Loucy (cell line): ENCODE results near the gene CD44.

Source experiments
- H2AFZ ChIP-seq: fragments of 200-600 bp; sonication (generic); 2 replicates; pipeline ENCODE4 v1.6.0; 2016; ENCODE audit warnings: antibody characterized with exemption, mild to moderate bottlenecking, low read length, moderate library complexity
- H3F3A ChIP-seq: fragments of 200-600 bp; 2 replicates; pipeline ENCODE4 v1.6.0; 2016; ENCODE audit warnings: antibody characterized with exemption, low read depth, mild to moderate bottlenecking
- H3K27me3 ChIP-seq: fragments of 200-600 bp; sonication (generic); 2 replicates; pipeline ENCODE4 v1.6.1; 2014; ENCODE audit warnings: low read length, mild to moderate bottlenecking; ENCODE audit not compliant: insufficient read depth, poor library complexity, severe bottlenecking
- H3K36me3 ChIP-seq: fragments of 200-600 bp; sonication (generic); 2 replicates; pipeline ENCODE4 v1.6.1; 2016; ENCODE audit warnings: low read length; ENCODE audit not compliant: insufficient read depth
- H3K4me1 ChIP-seq: fragments of 200-600 bp; sonication (generic); 2 replicates; pipeline ENCODE4 v1.5.1; 2014; ENCODE audit warnings: low read length, mild to moderate bottlenecking; ENCODE audit not compliant: insufficient read depth, poor library complexity, severe bottlenecking
- H3K4me2 ChIP-seq: fragments of 200-600 bp; sonication (generic); 2 replicates; pipeline ENCODE4 v1.6.0; 2014; ENCODE audit warnings: antibody characterized with exemption, low read length, low read depth, mild to moderate bottlenecking; ENCODE audit not compliant: poor library complexity, severe bottlenecking
- H3K4me3 ChIP-seq: fragments of 200-600 bp; sonication (generic); 2 replicates; pipeline ENCODE4 v1.5.1; 2014; ENCODE audit warnings: low read length, mild to moderate bottlenecking, mixed read lengths; ENCODE audit not compliant: poor library complexity, severe bottlenecking
- H3K79me2 ChIP-seq: fragments of 200-600 bp; sonication (generic); 2 replicates; pipeline ENCODE4 v1.6.1; 2014; ENCODE audit warnings: low read length; ENCODE audit not compliant: insufficient read depth
- H3K9ac ChIP-seq: fragments of 200-600 bp; sonication (generic); 2 replicates; pipeline ENCODE4 v1.6.0; 2014; ENCODE audit warnings: mild to moderate bottlenecking, low read depth, low read length, moderate library complexity; ENCODE audit not compliant: poor library complexity, severe bottlenecking
- H3K9me2 ChIP-seq: fragments of 200-600 bp; sonication (generic); replicated peaks from 2 replicates; pipeline ENCODE4 v1.6.1; 2016; ENCODE audit warnings: low read depth, low read length, mixed read lengths
- H3K9me3 ChIP-seq: fragments of 200-600 bp; sonication (generic); 2 replicates; pipeline ENCODE4 v1.6.1; 2014; ENCODE audit warnings: mild to moderate bottlenecking, antibody characterized with exemption, low read length, low read depth; ENCODE audit not compliant: insufficient read depth
- H4K20me1 ChIP-seq: fragments of 200-600 bp; sonication (generic); 2 replicates; pipeline ENCODE4 v1.6.0; 2014; ENCODE audit warnings: antibody characterized with exemption, low read length, mild to moderate bottlenecking; ENCODE audit not compliant: insufficient read depth, poor library complexity, severe bottlenecking
- EZH2phosphoT487 ChIP-seq: fragments of 200-600 bp; IDR thresholded peaks from 2 replicates; pipeline ENCODE4 v1.6.1; 2018; ENCODE audit warnings: antibody characterized with exemption, mild to moderate bottlenecking, moderate library complexity, borderline replicate concordance
- TF ChIP-seq, protein P1 (sequence below): fragments of 200-600 bp; sonication (generic); conservative IDR thresholded peaks from 2 replicates; pipeline ENCODE4 v1.5.1; 2014; ENCODE audit warnings: mild to moderate bottlenecking, antibody characterized with exemption, low read length

Gene CD44

DNA sequence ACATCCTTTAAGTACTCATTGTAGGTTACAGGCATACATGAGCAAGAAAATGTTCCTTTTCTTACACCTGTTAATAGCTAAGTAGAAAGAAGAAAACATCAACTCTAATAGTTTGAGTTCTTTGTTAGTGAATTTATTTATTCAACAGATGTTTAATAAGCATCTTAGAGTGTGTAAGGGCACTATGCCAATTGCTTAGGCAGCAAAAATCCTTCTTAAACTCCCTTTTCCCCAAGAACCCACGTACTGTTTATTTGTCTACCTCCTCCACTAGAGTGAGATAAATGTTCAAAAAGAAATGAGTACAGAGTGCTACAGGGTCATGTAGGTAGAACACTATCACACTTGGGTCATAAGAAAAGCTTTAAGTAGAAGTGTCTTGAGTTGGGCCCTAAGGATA lies 131.4 kb downstream of the CD44 start:
- no peaks in the 10 kb centered on the region for H3K27me3 ChIP-seq
- H4K20me1 ChIP-seq = no peaks in the 10 kb centered on the region
- no peak overlapping the region for H3K4me3 ChIP-seq
- no peaks in the 10 kb centered on the region for H3F3A ChIP-seq
- no peak overlapping the region for H2AFZ ChIP-seq
- H3K9me2 ChIP-seq = no peaks in the 10 kb centered on the region
- no peaks in the 10 kb centered on the region for H3K9me3 ChIP-seq
- peaks cover 8% of the 10 kb centered on the region for H3K4me1 ChIP-seq
- TF ChIP-seq, protein P1, sequence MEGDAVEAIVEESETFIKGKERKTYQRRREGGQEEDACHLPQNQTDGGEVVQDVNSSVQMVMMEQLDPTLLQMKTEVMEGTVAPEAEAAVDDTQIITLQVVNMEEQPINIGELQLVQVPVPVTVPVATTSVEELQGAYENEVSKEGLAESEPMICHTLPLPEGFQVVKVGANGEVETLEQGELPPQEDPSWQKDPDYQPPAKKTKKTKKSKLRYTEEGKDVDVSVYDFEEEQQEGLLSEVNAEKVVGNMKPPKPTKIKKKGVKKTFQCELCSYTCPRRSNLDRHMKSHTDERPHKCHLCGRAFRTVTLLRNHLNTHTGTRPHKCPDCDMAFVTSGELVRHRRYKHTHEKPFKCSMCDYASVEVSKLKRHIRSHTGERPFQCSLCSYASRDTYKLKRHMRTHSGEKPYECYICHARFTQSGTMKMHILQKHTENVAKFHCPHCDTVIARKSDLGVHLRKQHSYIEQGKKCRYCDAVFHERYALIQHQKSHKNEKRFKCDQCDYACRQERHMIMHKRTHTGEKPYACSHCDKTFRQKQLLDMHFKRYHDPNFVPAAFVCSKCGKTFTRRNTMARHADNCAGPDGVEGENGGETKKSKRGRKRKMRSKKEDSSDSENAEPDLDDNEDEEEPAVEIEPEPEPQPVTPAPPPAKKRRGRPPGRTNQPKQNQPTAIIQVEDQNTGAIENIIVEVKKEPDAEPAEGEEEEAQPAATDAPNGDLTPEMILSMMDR = no peak
- TF ChIP-seq EZH2phosphoT487 = no peak
- no peak overlapping the region for H3K9ac ChIP-seq
- H3K79me2 ChIP-seq = no peaks in the 10 kb centered on the region
- H3K36me3 ChIP-seq = no peaks in the 10 kb centered on the region
- no peak overlapping the region for H3K4me2 ChIP-seq

DNA sequence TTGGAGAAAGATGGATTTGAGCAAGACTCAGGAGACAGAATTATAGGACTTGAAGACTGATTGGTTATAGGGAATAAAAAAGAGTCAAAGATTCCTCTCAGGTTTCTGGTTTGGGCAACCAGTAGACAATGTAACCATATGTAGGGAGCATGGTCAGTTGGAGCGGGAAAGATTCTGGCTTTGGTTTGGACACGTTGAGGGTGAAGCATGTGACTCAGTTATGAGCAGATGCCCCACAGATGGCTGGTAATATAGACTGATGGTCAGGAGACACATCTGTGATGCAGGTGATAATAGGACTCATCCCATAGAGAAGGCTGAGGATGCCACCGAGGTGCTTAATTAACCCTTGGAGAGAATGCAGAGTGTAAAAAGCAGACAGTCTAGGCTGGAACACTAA lies 132.1 kb downstream of the CD44 start:
- no peak for TF ChIP-seq EZH2phosphoT487
- TF ChIP-seq, protein P1 = no peak
- Histone ChIP-seq H3K36me3 (no peaks in the 10 kb centered on the region), H4K20me1 (no peaks in the 10 kb centered on the region), H3K79me2 (no peaks in the 10 kb centered on the region), H3K9me3 (no peaks in the 10 kb centered on the region), H3K4me3 (no peak overlapping the region), H3K9me2 (no peaks in the 10 kb centered on the region), H2AFZ (no peak overlapping the region), H3K4me1 (peaks cover 8% of the 10 kb centered on the region), H3K4me2 (no peak overlapping the region), H3F3A (no peaks in the 10 kb centered on the region), H3K9ac (no peak overlapping the region), H3K27me3 (no peaks in the 10 kb centered on the region)

DNA sequence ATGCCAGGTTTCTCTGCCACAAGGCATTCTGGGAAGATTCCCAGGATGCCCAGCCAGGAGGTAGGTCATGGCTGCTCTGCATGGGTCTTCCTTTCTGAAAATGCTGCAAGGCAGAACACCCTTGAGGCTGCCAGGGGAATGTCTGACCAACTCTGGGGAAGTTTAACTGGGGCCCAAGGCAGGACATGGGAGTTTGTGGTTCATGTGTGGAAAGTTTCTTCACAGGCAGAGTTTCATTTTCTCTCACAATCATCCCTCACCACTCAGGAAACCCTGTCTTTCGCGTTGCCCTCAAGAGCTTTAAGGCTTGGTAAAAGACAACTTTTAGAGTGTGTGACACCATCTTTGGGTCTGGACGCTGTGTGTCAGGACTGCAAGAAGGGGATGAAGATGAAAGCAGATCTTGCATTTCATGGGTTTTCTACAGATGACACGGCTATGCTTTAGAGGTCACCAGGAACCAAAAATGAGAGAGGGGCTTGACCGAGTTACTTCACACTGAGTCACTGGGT lies 133.5 kb downstream of the CD44 start:
- no peak overlapping the region for H3K4me3 ChIP-seq
- no peaks in the 10 kb centered on the region for H3K9me2 ChIP-seq
- no peaks in the 10 kb centered on the region for H3K79me2 ChIP-seq
- H3K36me3 ChIP-seq = no peaks in the 10 kb centered on the region
- no peak overlapping the region; the same call in 1 of the 2 replicates for H2AFZ ChIP-seq
- no peaks in the 10 kb centered on the region for H3F3A ChIP-seq
- no peaks in the 10 kb centered on the region for H3K9me3 ChIP-seq
- no peak overlapping the region for H3K4me2 ChIP-seq
- H4K20me1 ChIP-seq = no peaks in the 10 kb centered on the region
- H3K4me1 ChIP-seq = peaks cover 8% of the 10 kb centered on the region
- TF ChIP-seq EZH2phosphoT487 = no peak
- TF ChIP-seq, protein P1 = no peak
- no peak overlapping the region for H3K9ac ChIP-seq
- H3K27me3 ChIP-seq = no peaks in the 10 kb centered on the region
